ENCODE results near the gene SIGLEC6.

The SIGLEC6 gene

GRCh38 chr19:51571599-51571998 is 40.1 kb upstream of the SIGLEC6 start:
- TF ChIP-seq, protein P1, sequence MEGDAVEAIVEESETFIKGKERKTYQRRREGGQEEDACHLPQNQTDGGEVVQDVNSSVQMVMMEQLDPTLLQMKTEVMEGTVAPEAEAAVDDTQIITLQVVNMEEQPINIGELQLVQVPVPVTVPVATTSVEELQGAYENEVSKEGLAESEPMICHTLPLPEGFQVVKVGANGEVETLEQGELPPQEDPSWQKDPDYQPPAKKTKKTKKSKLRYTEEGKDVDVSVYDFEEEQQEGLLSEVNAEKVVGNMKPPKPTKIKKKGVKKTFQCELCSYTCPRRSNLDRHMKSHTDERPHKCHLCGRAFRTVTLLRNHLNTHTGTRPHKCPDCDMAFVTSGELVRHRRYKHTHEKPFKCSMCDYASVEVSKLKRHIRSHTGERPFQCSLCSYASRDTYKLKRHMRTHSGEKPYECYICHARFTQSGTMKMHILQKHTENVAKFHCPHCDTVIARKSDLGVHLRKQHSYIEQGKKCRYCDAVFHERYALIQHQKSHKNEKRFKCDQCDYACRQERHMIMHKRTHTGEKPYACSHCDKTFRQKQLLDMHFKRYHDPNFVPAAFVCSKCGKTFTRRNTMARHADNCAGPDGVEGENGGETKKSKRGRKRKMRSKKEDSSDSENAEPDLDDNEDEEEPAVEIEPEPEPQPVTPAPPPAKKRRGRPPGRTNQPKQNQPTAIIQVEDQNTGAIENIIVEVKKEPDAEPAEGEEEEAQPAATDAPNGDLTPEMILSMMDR (IDR thresholded peaks at IDR 0.05; ENCODE audit: insufficient read depth, low read length, poor library complexity, severe bottlenecking) = no peak
- Histone ChIP-seq H3K4me3 (replicated peaks; ENCODE audit: low read depth, low read length) (peak overlapping the region; percentile 86), H3K27me3 (replicated peaks; ENCODE audit: control insufficient read depth, insufficient read depth, low read length) (no peaks in the 10 kb centered on the region), H3K36me3 (ENCODE audit: control insufficient read depth, insufficient read depth, low read length) (peaks cover 6% of the 10 kb centered on the region; the same call in 1 of the 2 replicates)
- no peak for DNase-seq (ENCODE audit: extremely low read depth, insufficient read length)

- DNase-seq (ENCODE audit: extremely low read depth, insufficient read length) = peak; percentile 78
- TF ChIP-seq, protein P1 (IDR thresholded peaks at IDR 0.05; ENCODE audit: insufficient read depth, low read length, poor library complexity, severe bottlenecking) = no peak
- Histone ChIP-seq H3K36me3 (ENCODE audit: control insufficient read depth, insufficient read depth, low read length) (peaks cover 3% of the 10 kb centered on the region; the same call in 1 of the 2 replicates), H3K4me3 (replicated peaks; ENCODE audit: low read depth, low read length) (peak within 1 kb of the TSS; percentile 86), H3K27me3 (replicated peaks; ENCODE audit: control insufficient read depth, insufficient read depth, low read length) (no peaks in the 10 kb centered on the region)
These were observed 39.6 kb upstream of the SIGLEC6 start, which contains the start of gene ZNF175 for GRCh38 chr19:51570962-51571575. Gene ZNF175, plus strand, starts transcription at chr19:51571283. Its CDS starts 2,047 bp downstream, at chr19:51573330.

DNA sequence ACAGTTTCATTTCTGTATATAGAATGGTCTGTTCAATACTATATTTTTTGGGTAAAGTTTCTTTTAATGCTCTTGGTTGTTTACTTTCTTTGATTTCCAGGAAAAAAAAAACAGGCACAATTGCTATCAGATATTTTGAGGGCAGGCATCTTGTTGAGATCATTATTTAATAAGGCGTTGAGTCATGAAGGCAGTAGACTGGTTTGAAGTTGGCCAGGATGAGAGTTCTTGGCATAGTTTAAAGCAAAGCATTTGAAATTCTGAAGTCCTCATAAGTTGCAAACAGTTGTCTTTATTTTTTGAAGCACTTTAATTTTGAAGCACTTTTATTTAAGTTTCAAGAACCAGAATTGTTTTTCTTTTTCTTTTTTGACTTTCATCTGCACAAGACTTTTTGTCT is 37.0 kb upstream of the SIGLEC6 start:
- H3K4me3 ChIP-seq (replicated peaks; ENCODE audit: low read depth, low read length) = no peak overlapping the region
- no peaks in the 10 kb centered on the region for H3K27me3 ChIP-seq (replicated peaks; ENCODE audit: control insufficient read depth, insufficient read depth, low read length)

GRCh38 chr19:51567583-51567982 is 36.1 kb upstream of the SIGLEC6 start:
- no peaks in the 10 kb centered on the region for H3K36me3 ChIP-seq (ENCODE audit: control insufficient read depth, insufficient read depth, low read length)
- TF ChIP-seq, protein P1 (IDR thresholded peaks at IDR 0.05; ENCODE audit: insufficient read depth, low read length, poor library complexity, severe bottlenecking) = no peak
- no peak overlapping the region for H3K4me3 ChIP-seq (replicated peaks; ENCODE audit: low read depth, low read length)
- H3K27me3 ChIP-seq (replicated peaks; ENCODE audit: control insufficient read depth, insufficient read depth, low read length) = no peaks in the 10 kb centered on the region
- no peak for DNase-seq (ENCODE audit: extremely low read depth, insufficient read length)

More for the DNA sequence above, 37.0 kb upstream of the SIGLEC6 start:
- TF ChIP-seq, protein P1 (IDR thresholded peaks at IDR 0.05; ENCODE audit: insufficient read depth, low read length, poor library complexity, severe bottlenecking) = no peak
- no peak for DNase-seq (ENCODE audit: extremely low read depth, insufficient read length)
- peaks cover 1% of the 10 kb centered on the region; the same call in 1 of the 2 replicates for H3K36me3 ChIP-seq (ENCODE audit: control insufficient read depth, insufficient read depth, low read length)

DNA sequence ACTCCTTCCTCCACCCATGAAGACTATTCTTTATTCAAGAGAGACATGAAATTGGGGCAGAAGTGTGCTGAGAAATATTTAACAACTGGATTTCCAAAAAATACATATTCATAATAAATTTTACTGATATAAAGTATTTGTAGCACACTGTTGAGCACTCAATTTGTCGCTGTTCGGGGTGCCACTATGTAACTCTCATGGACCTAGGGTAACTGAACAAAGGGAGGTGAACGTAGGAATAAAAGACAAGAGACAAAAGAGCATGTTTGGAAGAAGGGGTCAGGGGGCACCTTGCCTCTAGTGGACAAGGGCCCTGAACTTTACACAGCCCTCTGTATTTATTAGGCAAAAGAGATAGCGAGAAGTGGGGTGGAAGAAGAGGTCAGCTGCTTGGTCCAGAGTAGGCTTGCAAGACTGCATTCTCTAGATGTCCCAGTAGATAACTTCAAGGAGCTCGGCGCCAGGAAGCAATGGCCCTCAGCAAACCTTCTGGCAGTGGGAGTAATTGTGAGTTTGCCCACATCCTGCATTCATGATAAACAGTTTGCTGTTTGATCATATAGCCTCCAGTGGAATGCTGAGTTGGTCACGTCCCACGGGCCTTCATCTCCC is 35.1 kb upstream of the SIGLEC6 start:
- DNase-seq (ENCODE audit: extremely low read depth, insufficient read length) = no peak
- H3K36me3 ChIP-seq (ENCODE audit: control insufficient read depth, insufficient read depth, low read length) = no peaks in the 10 kb centered on the region
- TF ChIP-seq, protein P1 (IDR thresholded peaks at IDR 0.05; ENCODE audit: insufficient read depth, low read length, poor library complexity, severe bottlenecking) = no peak
- H3K27me3 ChIP-seq (replicated peaks; ENCODE audit: control insufficient read depth, insufficient read depth, low read length) = no peaks in the 10 kb centered on the region
- H3K4me3 ChIP-seq (replicated peaks; ENCODE audit: low read depth, low read length) = no peak overlapping the region

Data from GM06990 (cell line).